HCT116 (cell line): ENCODE data around the gene GTF3C2. TPM values are rescaled to one million over a fixed set of nuclear protein-coding genes. Genes with fewer than 3 reads are reported as not detected.

ENCODE experiments used
- ATAC-seq: fragments of 200-7000 bp; cut with Tn5 transposase; 2 replicates; pipeline ENCODE4 v1.9.1; 2020; ENCODE audit warnings: mild to moderate bottlenecking, moderate library complexity
- BruUV-seq: library from RNA; stranded (reverse); fragments of 400-500 nt; replicated peaks from 2 replicates; lab custom pipeline; 2021; lab: Mats Ljungman, UMichigan
- CTCF ChIA-PET: fragments of 300-600 bp; sonication (Branson Sonifier 250); formaldehyde crosslinking; loops from one replicate; lab custom pipeline; 2021; ENCODE audit warnings: antibody characterized with exemption; lab: Charles Lee
- POLR2A ChIA-PET: fragments of 300-600, 350-600 bp; sonication (Branson Sonifier 250); formaldehyde crosslinking; loops from one replicate; lab custom pipeline; 2021; ENCODE audit warnings: antibody characterized with exemption; lab: Charles Lee
- RAD21 ChIA-PET, 2 experiments: fragments of 300-600 bp; sonication (Branson Sonifier 250); formaldehyde crosslinking; loops; one replicate each; lab custom pipeline; 2023; ENCODE audit warnings: low total read pairs in 2 of 2; ENCODE audit not compliant: uncharacterized antibody in 2 of 2, unreplicated experiment in 2 of 2, low non-redundant PET in 1 of 2; lab: Charles Lee
- DNase-seq: peaks from one replicate; pipeline ENCODE4 v3.0.0-alpha.2; 2010; ENCODE audit warnings: low read depth, low spot score
- H2AFZ ChIP-seq: fragments of 200-600 bp; shearing (Covaris generic), sonication (generic); 2 replicates; pipeline ENCODE4 v1.6.1; 2017; ENCODE audit warnings: low read depth, mixed run types, mixed read lengths, antibody characterized with exemption, low read length; ENCODE audit not compliant: poor library complexity, severe bottlenecking
- H3K27ac ChIP-seq: 2 replicates; pipeline ENCODE4 v1.5.1; 2012; ENCODE audit warnings: low read depth, low read length
- H3K27me3 ChIP-seq: fragments of 200-600 bp; sonication (generic); 2 replicates; pipeline ENCODE4 v1.6.1; 2016; ENCODE audit warnings: mixed run types, low read length, mixed read lengths; ENCODE audit not compliant: insufficient read depth
- H3K36me3 ChIP-seq, 2 experiments: fragments of 200-500 bp in 1 of 2; fragments of 200-600 bp in 1 of 2; sonication (Bioruptor generic) in 1 of 2; sonication (generic) in 1 of 2; 2 replicates each; pipeline versions ENCODE4 v1.5.1 to v1.6.1; 2014 to 2016; ENCODE audit warnings: low read length in 2 of 2, inconsistent platforms in 1 of 2, mixed read lengths in 1 of 2, mixed run types in 1 of 2; ENCODE audit not compliant: insufficient read depth in 2 of 2, control insufficient read depth in 1 of 2
- H3K4me1 ChIP-seq, 2 experiments: fragments of 200-600 bp in 1 of 2; sonication (generic) in 1 of 2; 2 replicates each; pipeline versions ENCODE4 v1.5.1 to v1.6.1; 2012 to 2017; ENCODE audit warnings: low read length in 2 of 2, inconsistent platforms in 1 of 2, mild to moderate bottlenecking in 1 of 2, mixed read lengths in 1 of 2, mixed run types in 1 of 2, moderate library complexity in 1 of 2; ENCODE audit not compliant: insufficient read depth in 2 of 2, control insufficient read depth in 1 of 2
- H3K4me2 ChIP-seq: fragments of 200-600 bp; sonication (generic); 2 replicates; pipeline ENCODE4 v1.6.1; 2017; ENCODE audit warnings: mixed run types, low read length, mixed read lengths
- H3K4me3 ChIP-seq, 2 experiments: fragments of 200-600 bp in 1 of 2; sonication (generic) in 1 of 2; replicated peaks in 1 of 2; 2 replicates each; pipeline ENCODE4 v1.5.1; 2011 to 2016; ENCODE audit warnings: low read length in 2 of 2, control low read depth in 1 of 2, low read depth in 1 of 2, mild to moderate bottlenecking in 1 of 2, mixed read lengths in 1 of 2, mixed run types in 1 of 2
- H3K79me2 ChIP-seq: fragments of 200-600 bp; sonication (generic); 2 replicates; pipeline ENCODE4 v1.6.1; 2017; ENCODE audit warnings: mild to moderate bottlenecking, mixed run types, low read length, moderate library complexity, mixed read lengths; ENCODE audit not compliant: insufficient read depth
- H3K9ac ChIP-seq: fragments of 200-600 bp; sonication (generic); 2 replicates; pipeline ENCODE4 v1.6.1; 2016; ENCODE audit warnings: low read length, mixed read lengths
- H3K9me2 ChIP-seq: fragments of 200-600 bp; sonication (generic), shearing (Covaris generic); 2 replicates; pipeline ENCODE4 v1.6.1; 2017; ENCODE audit warnings: mixed run types, mild to moderate bottlenecking, moderate library complexity; ENCODE audit not compliant: insufficient read depth
- H3K9me3 ChIP-seq, 2 experiments: fragments of 200-500 bp in 1 of 2; fragments of 200-600 bp in 1 of 2; sonication (Bioruptor generic) in 1 of 2; sonication (generic) in 1 of 2; 2 replicates each; pipeline ENCODE4 v1.6.1; 2014 to 2017; ENCODE audit warnings: low read length in 2 of 2, mixed read lengths in 2 of 2, inconsistent platforms in 1 of 2, low read depth in 1 of 2, mild to moderate bottlenecking in 1 of 2, mixed run types in 1 of 2, moderate library complexity in 1 of 2; ENCODE audit not compliant: control insufficient read depth in 1 of 2, insufficient read depth in 1 of 2
- H4K20me1 ChIP-seq: fragments of 200-600 bp; sonication (generic), shearing (Covaris generic); 2 replicates; pipeline ENCODE4 v1.6.1; 2017; ENCODE audit warnings: mixed run types, mild to moderate bottlenecking, moderate library complexity; ENCODE audit not compliant: insufficient read depth
- ATF3 ChIP-seq: IDR thresholded peaks from 2 replicates; pipeline ENCODE4 v1.6.1; 2012
- CBX3 ChIP-seq: IDR thresholded peaks from 2 replicates; pipeline ENCODE4 v1.6.1; 2012; ENCODE audit warnings: low read depth
- CEBPB ChIP-seq: IDR thresholded peaks from 2 replicates; pipeline ENCODE4 v1.6.1; 2012; ENCODE audit warnings: low read depth
- EGR1 ChIP-seq: IDR thresholded peaks from 2 replicates; pipeline ENCODE4 v1.6.1; 2012; ENCODE audit warnings: low read depth
- ELF1 ChIP-seq: IDR thresholded peaks from 2 replicates; pipeline ENCODE4 v1.6.1; 2012; ENCODE audit warnings: low read depth, borderline replicate concordance
- EZH2 ChIP-seq: fragments of 200-600 bp; sonication (generic); IDR thresholded peaks from 2 replicates; pipeline ENCODE4 v1.6.1; 2017; ENCODE audit warnings: antibody characterized with exemption, mixed run types
- EZH2phosphoT487 ChIP-seq: fragments of 200-600 bp; IDR thresholded peaks from 2 replicates; pipeline ENCODE4 v1.6.1; 2018; ENCODE audit warnings: antibody characterized with exemption, borderline replicate concordance
- FOSL1 ChIP-seq: IDR thresholded peaks from 2 replicates; pipeline ENCODE4 v1.6.1; 2012; ENCODE audit warnings: low read depth
- MAX ChIP-seq: IDR thresholded peaks from 2 replicates; pipeline ENCODE4 v1.6.1; 2012
- POLR2A ChIP-seq: IDR thresholded peaks from 2 replicates; pipeline ENCODE4 v1.7.0; 2011; ENCODE audit warnings: borderline replicate concordance; ENCODE audit not compliant: insufficient read depth, insufficient read length; ENCODE audit errors: extremely low read depth
- POLR2AphosphoS5 ChIP-seq: IDR thresholded peaks from 2 replicates; pipeline ENCODE4 v1.6.1; 2011; ENCODE audit warnings: mild to moderate bottlenecking, low read depth, low read length, moderate library complexity
- RAD21 ChIP-seq: IDR thresholded peaks from 2 replicates; pipeline ENCODE4 v1.6.1; 2012; ENCODE audit warnings: low read depth, mild to moderate bottlenecking
- REST ChIP-seq: IDR thresholded peaks from 2 replicates; pipeline ENCODE4 v1.6.1; 2012; ENCODE audit warnings: low read depth
- SIN3A ChIP-seq: IDR thresholded peaks from 2 replicates; pipeline ENCODE4 v1.6.1; 2012; ENCODE audit warnings: low read depth
- SP1 ChIP-seq: IDR thresholded peaks from 2 replicates; pipeline ENCODE4 v1.6.1; 2012; ENCODE audit warnings: low read depth
- SRF ChIP-seq: IDR thresholded peaks from 2 replicates; pipeline ENCODE4 v1.6.1; 2012; ENCODE audit warnings: low read depth
- TCF7L2 ChIP-seq: IDR thresholded peaks from 2 replicates; pipeline ENCODE4 v1.7.0; 2011; ENCODE audit warnings: borderline replicate concordance, inconsistent platforms; ENCODE audit not compliant: insufficient read depth, insufficient read length; ENCODE audit errors: extremely low read depth
- ZBTB33 ChIP-seq: IDR thresholded peaks from 2 replicates; pipeline ENCODE4 v1.6.1; 2011; ENCODE audit warnings: mild to moderate bottlenecking, low read length, moderate library complexity; ENCODE audit not compliant: insufficient replicate concordance; ENCODE audit errors: extremely low read depth
- ZFX ChIP-seq: fragments of 450-650 bp; IDR thresholded peaks from 2 replicates; pipeline ENCODE4 v1.6.1; 2017
- ZNF274 ChIP-seq: fragments of 200-500 bp; sonication (Bioruptor generic); IDR thresholded peaks from 2 replicates; pipeline ENCODE4 v1.6.1; 2014; ENCODE audit warnings: mild to moderate bottlenecking, low read depth, low read length, inconsistent platforms
- intact Hi-C: fragments of 100-400 bp; cut with micrococcal nuclease; formaldehyde crosslinking; loops from 2 replicates; pipeline ENCODE4 v1.10.0; 2022
- total RNA-seq: library from RNA; stranded (reverse); gene quantifications from one replicate; pipeline ENCODE4 v1.2.1, GENCODE V29; 2021; ENCODE audit not compliant: unreplicated experiment

Gene GTF3C2
- total RNA-seq, 1 experiment from 2014 or later = 88.2 TPM

GRCh38 chr2:27297195-27297594 is 59.4 kb downstream of the GTF3C2 start:
- BruUV-seq = no TSS peak
- H3K4me2 ChIP-seq = no peak overlapping the region
- ChIA-PET RAD21 (no interaction called here), CTCF (no interaction called here), POLR2A (no interaction called here)
- no peaks in the 10 kb centered on the region for H3K36me3 ChIP-seq
- no peak overlapping the region for H2AFZ ChIP-seq
- intact Hi-C loops = no loop called here
- H3K79me2 ChIP-seq = no peaks in the 10 kb centered on the region
- H3K27ac ChIP-seq = no peak overlapping the region
- no peaks in the 10 kb centered on the region for H3K27me3 ChIP-seq
- peaks cover 21 to 22% of the 10 kb centered on the region in 2 experiments for H3K4me1 ChIP-seq
- H3K9me3 ChIP-seq = no peaks in the 10 kb centered on the region
- no peak for ATAC-seq
- no peaks in the 10 kb centered on the region for H3K9me2 ChIP-seq
- H3K9ac ChIP-seq = no peak overlapping the region
- H3K4me3 ChIP-seq = no peak overlapping the region
- TF ChIP-seq SIN3A (no peak), FOSL1 (no peak), ATF3 (no peak), EZH2phosphoT487 (no peak), ZBTB33 (no peak), POLR2A (no peak), SRF (no peak), ZFX (no peak), ELF1 (no peak), RAD21 (no peak), CBX3 (no peak), SP1 (no peak), EGR1 (no peak), EZH2 (no peak), POLR2AphosphoS5 (no peak), TCF7L2 (no peak), MAX (no peak), ZNF274 (no peak), CEBPB (no peak), REST (no peak)
- H4K20me1 ChIP-seq = no peaks in the 10 kb centered on the region
- DNase-seq = no peak
